ENCODE results near the gene FER.

Gene FER

DNA sequence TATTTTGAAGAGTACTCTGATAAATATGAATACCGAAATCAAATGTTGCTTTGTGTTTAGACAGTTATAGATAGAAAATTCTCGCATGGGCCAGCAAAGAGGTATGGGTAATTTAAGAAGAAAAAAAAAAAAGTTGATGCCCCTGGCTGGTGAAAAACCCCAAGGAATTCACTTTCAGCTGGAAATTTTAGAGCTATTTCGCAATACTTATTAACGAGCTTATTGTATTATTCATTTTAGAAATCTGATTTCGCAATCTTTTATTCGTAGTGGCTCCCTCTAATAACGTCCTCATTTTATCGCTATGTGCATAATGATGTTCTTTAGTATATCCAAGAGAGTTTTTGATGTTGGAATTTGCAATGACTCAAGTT lies 18.5 kb upstream of the FER start:
- Histone ChIP-seq H3K4me3 (ENCODE audit: low read depth, low read length) (no peak overlapping the region), H3K27ac (ENCODE audit: extremely low read depth, low read depth, low read length) (no peak overlapping the region), H3K9me3 (ENCODE audit: control insufficient read depth, insufficient read depth, low read depth, low read length) (no peaks in the 10 kb centered on the region), H3K4me1 (ENCODE audit: control insufficient read depth, insufficient read depth, low read length) (no peaks in the 10 kb centered on the region), H3K36me3 (ENCODE audit: control insufficient read depth in 2 of 2, insufficient read depth in 1 of 2, low read length in 2 of 2) (no peaks in the 10 kb centered on the region)
- TF ChIP-seq ZNF510 (tag by site-specific recombination; IDR thresholded peaks at IDR 0.05; ENCODE audit: insufficient replicate concordance) (no peak), ZEB2 (tag by site-specific recombination; IDR thresholded peaks at IDR 0.05) (no peak), ZNF76 (tag by site-specific recombination; IDR thresholded peaks at IDR 0.05; ENCODE audit: borderline replicate concordance, low read depth) (no peak), ZNF211 (tag by site-specific recombination; IDR thresholded peaks at IDR 0.05; ENCODE audit: low read depth) (no peak), SCRT1 (tag by site-specific recombination; IDR thresholded peaks at IDR 0.05; ENCODE audit: borderline replicate concordance) (no peak), ZNF169 (tag by site-specific recombination; IDR thresholded peaks at IDR 0.05) (no peak), ZNF16 (tag by site-specific recombination; IDR thresholded peaks at IDR 0.05; ENCODE audit: low read depth) (no peak), ZNF174 (tag by site-specific recombination; IDR thresholded peaks at IDR 0.05) (no peak), ZNF266 (tag by site-specific recombination; IDR thresholded peaks at IDR 0.05; ENCODE audit: low read depth) (no peak), ZNF561 (tag by site-specific recombination; IDR thresholded peaks at IDR 0.05; ENCODE audit: borderline replicate concordance) (no peak), ZNF121 (tag by site-specific recombination; IDR thresholded peaks at IDR 0.05) (no peak), ZFHX2 (tag by site-specific recombination; conservative IDR thresholded peaks at IDR 0.05) (no peak), YY1 (tag by site-specific recombination; IDR thresholded peaks at IDR 0.05) (no peak), ZFP37 (tag by site-specific recombination; IDR thresholded peaks at IDR 0.05) (no peak), WT1 (tag by site-specific recombination; IDR thresholded peaks at IDR 0.05) (no peak)
- TF ChIP-seq, protein P1, sequence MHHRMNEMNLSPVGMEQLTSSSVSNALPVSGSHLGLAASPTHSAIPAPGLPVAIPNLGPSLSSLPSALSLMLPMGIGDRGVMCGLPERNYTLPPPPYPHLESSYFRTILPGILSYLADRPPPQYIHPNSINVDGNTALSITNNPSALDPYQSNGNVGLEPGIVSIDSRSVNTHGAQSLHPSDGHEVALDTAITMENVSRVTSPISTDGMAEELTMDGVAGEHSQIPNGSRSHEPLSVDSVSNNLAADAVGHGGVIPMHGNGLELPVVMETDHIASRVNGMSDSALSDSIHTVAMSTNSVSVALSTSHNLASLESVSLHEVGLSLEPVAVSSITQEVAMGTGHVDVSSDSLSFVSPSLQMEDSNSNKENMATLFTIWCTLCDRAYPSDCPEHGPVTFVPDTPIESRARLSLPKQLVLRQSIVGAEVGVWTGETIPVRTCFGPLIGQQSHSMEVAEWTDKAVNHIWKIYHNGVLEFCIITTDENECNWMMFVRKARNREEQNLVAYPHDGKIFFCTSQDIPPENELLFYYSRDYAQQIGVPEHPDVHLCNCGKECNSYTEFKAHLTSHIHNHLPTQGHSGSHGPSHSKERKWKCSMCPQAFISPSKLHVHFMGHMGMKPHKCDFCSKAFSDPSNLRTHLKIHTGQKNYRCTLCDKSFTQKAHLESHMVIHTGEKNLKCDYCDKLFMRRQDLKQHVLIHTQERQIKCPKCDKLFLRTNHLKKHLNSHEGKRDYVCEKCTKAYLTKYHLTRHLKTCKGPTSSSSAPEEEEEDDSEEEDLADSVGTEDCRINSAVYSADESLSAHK (tag by site-specific recombination; IDR thresholded peaks at IDR 0.05) = no peak
- TF ChIP-seq, protein P2, sequence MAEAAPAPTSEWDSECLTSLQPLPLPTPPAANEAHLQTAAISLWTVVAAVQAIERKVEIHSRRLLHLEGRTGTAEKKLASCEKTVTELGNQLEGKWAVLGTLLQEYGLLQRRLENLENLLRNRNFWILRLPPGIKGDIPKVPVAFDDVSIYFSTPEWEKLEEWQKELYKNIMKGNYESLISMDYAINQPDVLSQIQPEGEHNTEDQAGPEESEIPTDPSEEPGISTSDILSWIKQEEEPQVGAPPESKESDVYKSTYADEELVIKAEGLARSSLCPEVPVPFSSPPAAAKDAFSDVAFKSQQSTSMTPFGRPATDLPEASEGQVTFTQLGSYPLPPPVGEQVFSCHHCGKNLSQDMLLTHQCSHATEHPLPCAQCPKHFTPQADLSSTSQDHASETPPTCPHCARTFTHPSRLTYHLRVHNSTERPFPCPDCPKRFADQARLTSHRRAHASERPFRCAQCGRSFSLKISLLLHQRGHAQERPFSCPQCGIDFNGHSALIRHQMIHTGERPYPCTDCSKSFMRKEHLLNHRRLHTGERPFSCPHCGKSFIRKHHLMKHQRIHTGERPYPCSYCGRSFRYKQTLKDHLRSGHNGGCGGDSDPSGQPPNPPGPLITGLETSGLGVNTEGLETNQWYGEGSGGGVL (tag by site-specific recombination; IDR thresholded peaks at IDR 0.05) = no peak
- ChIA-PET POLR2A (interaction anchor here (0.6 to 3.0 kb wide), 5 partner anchors 14 to 34 kb away, joined by 3 to 49 read pairs (median 7); partner anchors contain the start of gene FER), CTCF (interaction anchor here (0.6 to 1.7 kb wide), 3 partner anchors 17 to 49 kb away, joined by 3 to 4 read pairs (median 4); no protein-coding TSS in a partner anchor)

DNA sequence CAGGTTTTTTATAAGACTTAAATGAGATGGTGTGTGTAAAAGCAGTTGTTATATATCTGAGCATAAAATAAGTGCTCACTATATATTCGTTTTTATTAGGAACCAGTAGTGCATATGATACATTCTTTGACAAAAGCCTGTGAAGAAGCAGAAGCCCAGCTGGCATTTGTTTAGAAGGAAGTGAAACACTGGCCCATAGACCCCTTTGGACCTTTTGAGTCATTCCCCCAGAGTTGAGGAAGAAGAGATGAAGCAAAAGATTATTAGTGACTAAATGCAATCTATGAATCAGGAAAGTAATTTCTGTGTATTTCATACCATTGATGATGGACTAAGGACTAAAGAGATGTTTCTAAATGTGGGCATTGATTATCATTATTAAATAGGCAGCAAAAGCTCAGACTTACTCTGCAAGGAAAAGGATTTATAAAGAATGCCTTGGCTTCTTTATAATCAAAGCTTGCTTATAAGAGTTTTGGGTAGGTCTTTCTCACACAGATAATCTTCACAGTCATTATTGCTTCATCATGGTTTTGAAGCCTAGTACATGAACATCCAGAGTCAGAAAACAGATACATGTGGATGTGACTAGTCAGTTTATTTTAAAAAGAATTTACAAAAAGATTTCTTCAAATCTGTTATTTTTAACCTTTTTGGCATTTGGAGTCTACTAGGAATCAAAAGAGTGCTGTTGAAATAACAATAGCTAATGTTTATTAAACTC lies 16.9 kb upstream of the FER start:
- no peaks in the 10 kb centered on the region for H3K9me3 ChIP-seq (ENCODE audit: control insufficient read depth, insufficient read depth, low read depth, low read length)
- no peaks in the 10 kb centered on the region for H3K36me3 ChIP-seq (ENCODE audit: control insufficient read depth in 2 of 2, insufficient read depth in 1 of 2, low read length in 2 of 2)
- no peak overlapping the region for H3K27ac ChIP-seq (ENCODE audit: extremely low read depth, low read depth, low read length)
- POLR2A ChIA-PET = interaction anchor here (1.5 kb wide), 1 partner anchor 18 kb away, joined by 5 read pairs; no protein-coding TSS in a partner anchor
- no peaks in the 10 kb centered on the region; the same call in 1 of the 2 replicates for H3K4me1 ChIP-seq (ENCODE audit: control insufficient read depth, insufficient read depth, low read length)
- CTCF ChIA-PET = interaction anchor here (0.7 to 0.8 kb wide), 2 partner anchors 53 to 186 kb away, joined by 3 read pairs; no protein-coding TSS in a partner anchor
- no peak overlapping the region for H3K4me3 ChIP-seq (ENCODE audit: low read depth, low read length)
- TF ChIP-seq YY1 (tag by site-specific recombination; IDR thresholded peaks at IDR 0.05) = no peak
- TF ChIP-seq, protein P3, sequence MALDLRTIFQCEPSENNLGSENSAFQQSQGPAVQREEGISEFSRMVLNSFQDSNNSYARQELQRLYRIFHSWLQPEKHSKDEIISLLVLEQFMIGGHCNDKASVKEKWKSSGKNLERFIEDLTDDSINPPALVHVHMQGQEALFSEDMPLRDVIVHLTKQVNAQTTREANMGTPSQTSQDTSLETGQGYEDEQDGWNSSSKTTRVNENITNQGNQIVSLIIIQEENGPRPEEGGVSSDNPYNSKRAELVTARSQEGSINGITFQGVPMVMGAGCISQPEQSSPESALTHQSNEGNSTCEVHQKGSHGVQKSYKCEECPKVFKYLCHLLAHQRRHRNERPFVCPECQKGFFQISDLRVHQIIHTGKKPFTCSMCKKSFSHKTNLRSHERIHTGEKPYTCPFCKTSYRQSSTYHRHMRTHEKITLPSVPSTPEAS (tag by site-specific recombination; IDR thresholded peaks at IDR 0.05) = no peak
- TF ChIP-seq ZNF248 (tag by site-specific recombination; IDR thresholded peaks at IDR 0.05) = no peak
- no peak for TF ChIP-seq KLF7 (tag by site-specific recombination; IDR thresholded peaks at IDR 0.05; ENCODE audit: borderline replicate concordance)
- TF ChIP-seq, protein P4, sequence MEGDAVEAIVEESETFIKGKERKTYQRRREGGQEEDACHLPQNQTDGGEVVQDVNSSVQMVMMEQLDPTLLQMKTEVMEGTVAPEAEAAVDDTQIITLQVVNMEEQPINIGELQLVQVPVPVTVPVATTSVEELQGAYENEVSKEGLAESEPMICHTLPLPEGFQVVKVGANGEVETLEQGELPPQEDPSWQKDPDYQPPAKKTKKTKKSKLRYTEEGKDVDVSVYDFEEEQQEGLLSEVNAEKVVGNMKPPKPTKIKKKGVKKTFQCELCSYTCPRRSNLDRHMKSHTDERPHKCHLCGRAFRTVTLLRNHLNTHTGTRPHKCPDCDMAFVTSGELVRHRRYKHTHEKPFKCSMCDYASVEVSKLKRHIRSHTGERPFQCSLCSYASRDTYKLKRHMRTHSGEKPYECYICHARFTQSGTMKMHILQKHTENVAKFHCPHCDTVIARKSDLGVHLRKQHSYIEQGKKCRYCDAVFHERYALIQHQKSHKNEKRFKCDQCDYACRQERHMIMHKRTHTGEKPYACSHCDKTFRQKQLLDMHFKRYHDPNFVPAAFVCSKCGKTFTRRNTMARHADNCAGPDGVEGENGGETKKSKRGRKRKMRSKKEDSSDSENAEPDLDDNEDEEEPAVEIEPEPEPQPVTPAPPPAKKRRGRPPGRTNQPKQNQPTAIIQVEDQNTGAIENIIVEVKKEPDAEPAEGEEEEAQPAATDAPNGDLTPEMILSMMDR (tag by site-specific recombination; IDR thresholded peaks at IDR 0.05) = no peak
- TF ChIP-seq, protein P5, sequence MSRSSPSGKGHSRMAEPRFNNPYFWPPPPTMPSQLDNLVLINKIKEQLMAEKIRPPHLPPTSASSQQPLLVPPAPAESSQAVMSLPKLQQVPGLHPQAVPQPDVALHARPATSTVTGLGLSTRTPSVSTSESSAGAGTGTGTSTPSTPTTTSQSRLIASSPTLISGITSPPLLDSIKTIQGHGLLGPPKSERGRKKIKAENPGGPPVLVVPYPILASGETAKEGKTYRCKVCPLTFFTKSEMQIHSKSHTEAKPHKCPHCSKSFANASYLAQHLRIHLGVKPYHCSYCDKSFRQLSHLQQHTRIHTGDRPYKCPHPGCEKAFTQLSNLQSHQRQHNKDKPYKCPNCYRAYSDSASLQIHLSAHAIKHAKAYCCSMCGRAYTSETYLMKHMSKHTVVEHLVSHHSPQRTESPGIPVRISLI (tag by site-specific recombination; IDR thresholded peaks at IDR 0.05) = no peak
- TF ChIP-seq SCRT1 (tag by site-specific recombination; IDR thresholded peaks at IDR 0.05; ENCODE audit: borderline replicate concordance) = no peak
- no peak for TF ChIP-seq ZNF24 (tag by site-specific recombination; IDR thresholded peaks at IDR 0.05)
- no peak for TF ChIP-seq ZNF404 (tag by site-specific recombination; IDR thresholded peaks at IDR 0.05)
- no peak for TF ChIP-seq ZNF302 (tag by site-specific recombination; IDR thresholded peaks at IDR 0.05; ENCODE audit: low read depth)
- no peak for TF ChIP-seq WT1 (tag by site-specific recombination; IDR thresholded peaks at IDR 0.05)
- no peak for TF ChIP-seq ZNF354C (tag by site-specific recombination; IDR thresholded peaks at IDR 0.05; ENCODE audit: borderline replicate concordance, low read depth)
